ENCODE results near the gene BSDC1.
"Not testable (repeated sequence)": the region's sequence is repeated elsewhere in the genome, so short reads cannot be mapped to it uniquely, and the experiment has no call there.

Gene BSDC1

DNA sequence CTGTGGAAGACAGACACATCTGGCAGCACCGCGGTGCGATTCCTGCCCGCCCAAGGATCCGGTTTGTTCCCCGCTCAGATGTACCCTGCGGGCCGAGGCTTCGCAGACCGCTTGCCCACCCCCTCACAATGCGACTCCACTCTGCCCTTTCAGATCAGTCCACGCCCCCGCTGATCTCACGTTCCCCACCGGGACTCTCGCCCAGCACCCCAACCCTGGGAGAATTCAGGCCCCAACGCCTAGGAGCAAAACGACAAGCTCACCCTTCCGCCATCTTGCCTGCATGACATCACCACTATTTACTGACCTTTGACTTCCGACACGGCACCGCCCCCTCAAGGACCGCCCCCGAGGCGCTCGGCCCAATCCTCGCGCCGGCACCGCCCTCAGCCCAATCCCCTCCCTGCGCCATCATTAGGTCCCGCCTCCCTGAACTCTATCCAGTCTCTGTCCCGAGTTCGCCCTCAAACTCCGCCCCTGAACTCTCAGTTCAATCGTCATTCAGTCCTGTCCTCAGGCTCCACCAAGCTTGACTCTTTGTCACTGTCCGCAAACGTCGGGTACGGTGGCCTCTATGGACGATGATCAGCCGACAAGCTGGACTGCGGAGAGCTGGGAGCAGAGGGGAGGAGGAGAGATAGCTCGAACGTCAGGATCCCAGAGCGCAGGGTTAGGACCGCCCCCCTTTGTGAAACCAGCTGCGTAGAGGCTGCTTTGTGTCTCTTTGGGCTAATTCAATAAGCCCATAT, at the start of gene BSDC1:
TSS of gene BSDC1 (minus strand) at position 301 of the 749 bp plus-strand sequence. CDS start at position 274, 27 bp downstream.
- peak; percentile 88 to 96 (median 92) for DNase-seq

- not testable (repeated sequence) for DNase-seq
Observed at GRCh38 chr1:32441467-32441866, 47.2 kb upstream of the BSDC1 start.

GRCh38 chr1:32438777-32439176, 44.5 kb upstream of the BSDC1 start:
- not testable (repeated sequence) for DNase-seq

DNA sequence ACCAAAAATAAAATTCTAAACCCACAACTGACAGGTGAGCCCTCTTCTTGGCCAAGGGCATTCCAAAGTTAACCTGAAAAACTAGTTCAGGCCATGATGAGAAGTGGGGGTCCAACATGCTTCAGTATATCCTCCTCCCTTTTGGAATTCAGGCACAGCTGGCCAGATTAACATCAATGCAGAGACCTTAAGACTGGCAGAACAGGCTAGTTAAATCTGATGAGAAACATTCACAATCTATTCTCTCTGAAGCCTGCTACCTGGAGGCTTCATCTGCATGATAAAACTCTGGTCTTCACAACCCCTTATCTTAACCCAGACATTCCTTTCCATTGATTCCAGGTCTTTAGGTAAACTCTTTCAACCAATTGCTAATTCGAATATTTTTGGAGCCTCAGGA, 43.9 kb upstream of the BSDC1 start:
- DNase-seq = no peak

DNA sequence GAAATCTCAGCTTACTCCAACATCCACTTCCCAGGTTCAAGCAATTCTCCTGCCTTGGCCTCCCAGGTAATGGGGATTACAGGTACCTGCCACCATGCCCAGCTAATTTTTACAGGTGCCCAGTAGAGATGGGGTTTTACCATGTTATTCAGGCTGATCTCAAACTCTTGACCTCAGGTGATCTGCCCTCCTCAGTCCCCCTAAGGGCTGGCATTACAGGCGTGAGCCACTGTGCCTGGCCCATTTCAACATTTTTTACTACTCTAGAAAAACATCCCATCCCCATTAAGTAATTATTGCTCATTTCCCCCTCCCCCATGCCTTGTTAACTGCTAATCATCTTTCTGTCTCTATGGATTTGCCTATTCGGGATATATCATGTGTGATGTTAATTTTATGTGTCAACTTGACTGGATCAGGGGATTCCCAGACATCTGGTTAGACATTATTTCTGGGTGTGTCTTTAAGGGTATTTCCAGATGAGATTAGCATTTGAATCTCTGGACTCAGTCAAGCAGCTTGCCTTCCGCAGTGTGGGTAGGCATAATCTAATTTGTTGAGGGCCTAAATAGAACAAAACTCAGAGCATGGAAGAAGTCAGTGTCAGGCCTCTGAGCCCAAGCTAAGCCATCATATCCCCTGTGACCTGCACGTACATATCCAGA, 37.6 kb upstream of the BSDC1 start:
- no peak for DNase-seq

DNA sequence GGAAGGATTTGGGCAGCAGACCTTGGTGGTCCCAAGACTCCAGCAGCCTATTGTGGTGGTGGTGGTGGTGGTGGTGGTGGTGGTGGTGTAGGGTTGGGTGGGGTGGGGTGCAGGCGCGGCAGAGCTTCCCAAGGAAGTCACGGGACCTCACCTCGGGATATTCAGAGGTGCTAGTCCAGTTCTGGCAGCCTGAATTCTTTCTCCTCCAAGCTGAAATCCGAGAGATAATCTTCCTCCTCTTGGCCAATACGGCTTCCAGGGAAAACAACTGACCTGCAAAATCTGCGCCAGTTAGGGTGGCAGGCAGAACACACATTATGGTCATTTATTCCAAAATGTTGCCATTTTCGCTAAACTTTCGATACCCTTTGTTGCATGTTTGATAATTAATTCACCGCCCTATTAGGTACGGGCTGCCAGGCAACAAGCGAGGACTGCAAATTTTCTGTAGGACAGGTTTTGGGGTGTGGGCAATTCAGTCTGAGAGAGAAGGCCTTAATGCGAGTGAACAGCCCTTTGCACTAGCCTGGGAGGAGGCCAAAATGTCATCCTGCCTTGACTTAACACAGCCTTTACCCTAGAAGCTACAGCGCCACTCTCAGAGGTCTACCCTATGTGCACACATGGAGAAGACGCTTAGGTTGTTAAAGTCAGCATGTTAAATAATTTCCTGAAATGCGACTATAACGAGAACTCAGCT, 33.2 kb upstream of the BSDC1 start:
- DNase-seq = no peak

DNA sequence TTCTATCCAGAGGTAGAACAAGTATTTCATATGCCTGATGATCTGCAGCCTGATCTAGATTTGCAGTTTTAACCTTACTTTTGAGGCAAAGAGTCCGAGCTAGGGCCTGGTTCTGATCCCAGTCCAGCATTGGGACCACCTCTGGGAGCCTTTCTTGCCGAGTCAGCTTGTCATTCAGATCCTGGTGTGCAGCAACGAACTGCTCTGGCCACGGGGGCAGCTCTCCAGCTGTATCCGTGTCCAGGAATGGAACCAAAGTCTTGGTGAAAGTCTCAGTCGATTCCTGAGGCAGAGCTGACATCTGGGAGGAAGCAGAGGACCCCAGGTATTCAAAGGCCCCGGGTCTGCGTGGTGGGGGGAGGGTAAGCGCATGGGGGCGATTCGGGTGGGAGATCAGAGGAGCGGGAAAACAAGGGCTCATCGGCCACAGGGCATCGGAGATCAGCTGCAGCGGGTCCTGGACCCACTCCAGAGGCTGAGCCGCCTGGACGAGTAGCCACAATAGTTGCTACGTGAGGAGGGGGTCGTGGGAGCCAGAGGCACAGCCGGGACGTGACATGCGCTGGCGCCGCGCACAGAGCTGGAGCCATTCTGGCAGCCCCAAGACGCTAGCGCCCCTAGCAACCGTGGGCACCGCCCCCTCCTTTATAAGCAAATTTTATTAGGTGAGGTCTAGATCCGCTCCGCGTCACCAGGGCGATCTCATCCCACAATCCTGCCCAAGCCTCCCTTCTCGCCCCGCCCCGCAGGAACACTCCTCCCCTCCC, 32.4 kb upstream of the BSDC1 start:
- no peak for DNase-seq

DNA sequence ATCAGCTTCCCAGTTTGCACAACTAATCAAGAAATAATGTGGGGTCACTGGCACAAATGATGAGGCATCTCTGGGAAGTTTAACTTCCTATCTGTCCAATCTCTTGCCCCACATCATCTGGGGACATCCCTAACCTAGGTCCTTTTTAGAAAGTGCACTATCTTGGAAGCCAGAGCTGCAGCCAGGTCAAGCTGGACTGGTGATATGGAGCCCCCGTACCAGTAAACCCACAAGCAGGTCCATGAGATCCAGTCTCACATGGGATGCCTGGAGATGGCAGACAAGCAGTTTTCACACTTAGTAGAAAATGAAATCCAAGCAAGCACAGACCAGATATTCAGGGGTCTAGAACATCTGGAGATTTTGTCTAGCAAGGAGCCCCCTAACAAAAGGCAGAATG, 27.5 kb upstream of the BSDC1 start:
- no peak for DNase-seq

DNA sequence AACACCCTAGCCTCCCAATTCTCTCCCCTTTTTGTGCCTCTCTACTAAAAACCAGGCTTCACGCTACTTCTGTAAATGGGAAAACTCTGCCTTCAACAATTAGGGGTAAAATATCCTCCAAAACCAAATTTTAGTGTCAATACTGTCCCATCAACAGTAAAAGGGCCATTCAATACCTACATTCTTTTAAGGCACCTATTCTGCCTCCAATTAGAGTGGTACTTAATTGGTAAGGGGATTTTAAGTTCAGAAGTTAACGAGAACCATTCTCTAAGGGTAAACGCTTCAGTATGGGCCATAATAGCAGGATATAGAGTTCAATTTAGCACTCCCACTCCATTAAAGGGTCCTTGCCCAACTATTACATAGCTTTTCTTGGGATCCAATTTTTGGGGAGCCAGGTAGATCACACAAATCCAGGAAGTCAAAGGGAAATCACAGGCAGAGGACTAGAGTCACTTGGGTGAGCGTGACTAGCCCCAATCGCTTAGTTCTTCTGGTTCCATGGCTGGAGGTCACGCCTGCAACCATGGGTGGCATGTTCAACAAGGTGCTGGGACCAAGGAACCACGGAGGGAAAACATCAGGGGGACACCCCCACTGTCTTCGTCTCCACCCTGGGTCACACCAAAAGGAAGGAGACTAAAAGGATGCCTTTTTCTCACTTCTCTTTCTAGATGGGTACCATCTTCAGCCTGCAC, 20.1 kb upstream of the BSDC1 start:
- no peak for DNase-seq

DNA sequence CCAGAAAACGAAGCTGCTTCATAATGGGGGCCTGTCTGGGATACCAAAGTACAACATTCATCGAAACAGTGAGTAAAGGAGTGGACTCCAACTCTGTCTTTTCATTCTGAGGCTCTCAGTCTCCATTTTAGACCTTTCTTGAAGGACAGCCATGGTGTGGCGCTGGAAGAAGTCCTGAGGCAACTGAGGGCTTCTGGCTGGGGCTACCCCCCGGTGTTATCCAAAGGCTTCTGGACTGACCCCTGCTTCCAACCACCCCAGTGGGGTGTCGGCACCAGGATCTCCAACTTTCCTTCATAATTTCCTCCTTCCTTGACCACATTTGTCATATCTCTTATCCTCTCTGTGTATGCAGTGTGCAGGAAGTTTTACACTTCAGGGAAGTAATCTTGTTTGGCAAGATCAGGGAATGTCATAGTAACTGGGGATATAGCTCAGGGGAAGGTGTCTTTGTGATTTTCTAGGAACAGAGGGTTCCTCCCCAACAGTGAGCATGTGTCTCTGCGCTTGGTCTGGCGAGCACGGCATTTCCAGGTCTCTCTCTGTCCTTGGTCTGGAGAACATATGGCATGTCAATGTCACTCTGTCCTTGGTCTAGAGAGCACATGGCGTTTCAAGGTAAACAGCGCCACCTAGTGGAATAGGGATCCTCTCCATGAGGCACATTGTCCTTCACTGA, 19.4 kb upstream of the BSDC1 start:
- peak; percentile 6 to 48 (median 29) for DNase-seq

GRCh38 chr1:32411261-32411660, 17.0 kb upstream of the BSDC1 start:
- DNase-seq = no peak

- no peak for DNase-seq
Observed at GRCh38 chr1:32406629-32407111, 12.4 kb upstream of the BSDC1 start.

DNA sequence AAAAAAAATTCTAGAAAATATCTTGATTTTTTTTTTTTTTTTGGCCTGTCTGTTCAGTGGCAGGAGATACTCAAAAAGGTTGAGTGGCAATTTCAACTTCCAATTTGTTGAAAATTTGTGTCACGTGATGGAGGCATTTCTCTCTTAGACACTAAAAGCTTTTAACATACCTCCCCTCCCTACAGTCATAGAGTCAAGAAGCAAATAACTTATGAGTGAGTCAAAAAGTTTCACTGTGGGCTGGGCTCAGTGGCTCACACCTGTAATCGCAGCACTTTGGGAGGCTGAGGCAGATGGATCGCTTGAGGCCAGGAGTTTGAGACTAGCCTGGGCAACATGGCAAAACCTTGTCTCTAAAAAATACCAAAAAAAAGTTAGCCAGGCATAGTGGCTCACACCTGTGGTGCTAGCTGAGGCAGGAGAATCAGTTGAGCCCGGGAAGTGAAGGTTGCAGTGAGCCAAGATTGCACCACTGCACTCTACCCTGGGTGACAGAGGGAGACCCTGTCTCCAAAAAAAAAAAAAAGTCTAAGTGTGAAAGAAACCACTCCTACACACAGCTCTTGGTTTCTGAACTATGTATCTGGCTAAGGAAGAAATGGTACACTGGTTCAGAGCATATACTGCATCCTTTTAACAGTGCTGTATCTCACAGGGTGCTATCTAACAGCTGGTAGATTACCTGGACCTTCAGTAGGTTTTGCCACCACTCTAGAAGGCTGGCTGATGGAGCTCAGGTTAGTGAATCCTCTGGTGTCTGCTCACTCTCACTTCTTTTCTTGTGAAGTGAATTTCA, 11.6 kb upstream of the BSDC1 start:
- no peak for DNase-seq

DNA sequence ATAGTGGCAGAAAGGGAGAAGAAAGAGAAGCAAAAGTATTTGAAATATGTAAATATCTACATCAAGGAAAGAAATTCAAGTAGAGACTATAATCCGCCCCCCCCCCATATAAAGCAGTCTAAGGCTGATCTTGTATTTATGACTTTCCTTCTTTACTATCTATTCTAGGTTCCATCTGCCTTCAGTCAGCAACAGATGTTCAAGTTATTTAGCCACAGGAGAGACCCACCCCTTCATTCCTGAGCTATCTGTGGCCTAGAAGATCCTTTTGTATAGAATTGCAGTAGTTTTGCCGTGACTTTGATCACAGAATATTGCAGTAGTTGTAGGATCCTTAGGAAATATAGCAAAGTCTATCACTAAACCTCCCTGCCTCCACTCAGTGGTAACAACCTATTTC, 10.7 kb upstream of the BSDC1 start:
- no peak for DNase-seq

- peak in 3 of 4 experiments; percentile 5 to 34 (median 10) for DNase-seq
Observed at GRCh38 chr1:32400876-32401631, 6.8 kb upstream of the BSDC1 start.

DNA sequence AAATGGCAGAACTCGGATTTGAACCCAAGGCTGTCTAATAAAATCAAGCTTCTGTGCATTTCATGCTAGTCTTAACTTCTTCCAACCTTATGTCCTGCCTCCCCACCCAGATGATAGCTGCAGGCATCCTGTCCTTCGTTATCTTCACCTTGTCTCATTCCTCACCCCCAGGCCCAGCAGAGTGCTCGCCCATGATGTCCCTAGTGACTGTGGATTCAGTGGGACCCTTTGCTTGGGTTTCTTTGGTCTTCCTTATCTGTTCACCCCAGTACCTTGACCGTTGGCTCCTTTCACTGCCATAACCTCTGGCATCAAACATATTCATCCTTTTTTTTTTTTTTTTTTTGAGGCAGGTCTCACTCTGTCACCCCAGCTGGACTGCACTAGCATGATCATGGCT, 5.6 kb upstream of the BSDC1 start:
- DNase-seq = no peak

DNA sequence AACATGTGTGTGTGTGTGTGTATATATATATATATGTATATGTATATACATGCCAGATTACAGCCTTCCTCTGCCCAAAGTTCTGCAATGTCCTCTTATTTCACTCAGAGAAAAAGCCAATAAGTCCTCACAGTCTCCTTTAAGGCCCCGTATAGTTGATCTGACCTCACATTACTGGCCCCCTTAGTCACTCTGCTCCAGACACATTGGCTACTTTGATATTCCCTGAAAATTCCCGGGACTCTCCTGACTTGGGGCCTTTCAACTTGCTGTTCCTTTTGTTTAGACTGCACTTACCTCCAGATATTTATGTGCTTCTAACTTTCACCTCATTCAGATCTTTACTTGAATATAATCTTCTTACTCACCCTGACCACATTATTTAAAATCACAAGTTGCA, 4.2 kb upstream of the BSDC1 start:
- DNase-seq = no peak

DNA sequence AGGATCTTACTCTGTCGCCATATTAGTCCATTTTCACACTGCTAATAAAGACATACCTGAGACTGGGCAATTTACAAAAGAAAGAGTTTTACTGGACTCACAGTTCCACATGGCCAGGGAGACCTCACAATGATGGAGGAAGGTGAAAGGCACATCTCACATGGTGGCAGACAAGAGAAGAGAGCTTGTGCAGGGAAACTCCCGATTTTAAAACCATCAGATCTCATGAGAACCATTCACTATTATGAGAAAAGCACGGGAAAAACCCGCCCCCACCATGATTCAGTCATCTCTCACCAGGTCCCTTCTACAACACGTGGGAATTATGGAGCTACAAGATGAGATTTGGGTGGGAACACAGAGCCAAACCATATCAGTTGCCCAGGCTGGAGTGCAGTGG, 2.3 kb upstream of the BSDC1 start:
- DNase-seq = not testable (repeated sequence)

GRCh38 chr1:32394890-32395432, 720 bp upstream of the BSDC1 start:
- DNase-seq = no peak

DNA sequence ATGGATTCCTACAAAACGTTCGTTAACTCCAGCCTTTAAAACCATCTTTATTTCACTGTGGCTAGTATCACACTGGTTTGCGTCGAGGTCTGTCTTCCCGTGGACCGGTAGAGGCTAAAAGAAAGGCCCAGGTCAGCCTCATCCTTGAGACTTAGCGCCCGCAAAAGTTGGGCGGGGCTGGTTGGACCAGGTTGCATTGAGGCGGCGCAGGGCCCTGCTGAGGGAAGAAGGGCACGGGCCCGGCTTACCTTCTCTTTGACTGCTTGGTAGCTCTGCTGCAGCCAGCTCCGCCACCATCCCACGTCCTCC, 455 bp downstream of the BSDC1 start:
- DNase-seq = peak in 1 of 4 experiments; percentile 24

Measured in activated naive CD4-positive, alpha-beta T cell (primary cell).